Esophagus muscularis mucosa (tissue), 4 donors: ENCODE measurements around the gene CAMK2N2. TPM values are rescaled to one million over a fixed set of nuclear protein-coding genes. Genes with fewer than 3 reads are reported as not detected.

ENCODE experiments used
- DNase-seq: peaks from one replicate; pipeline ENCODE4 v3.0.0-alpha.2; 2017; ENCODE audit errors: extremely low spot score
- H3K27ac ChIP-seq, 4 donors: fragments of 200-600 bp; sonication (generic); replicated peaks in 1 of 4; 1 replicate in 3 of 4; 2 replicates in 1 of 4; pipeline ENCODE4 v1.5.1; 2016 to 2019; ENCODE audit warnings: mild to moderate bottlenecking in 1 of 4
- H3K27me3 ChIP-seq, 4 donors: fragments of 200-600 bp; sonication (generic); one replicate each; pipeline versions ENCODE4 v1.5.1 to v1.6.0; 2016 to 2019
- H3K36me3 ChIP-seq, 4 donors: fragments of 200-600 bp; sonication (generic); one replicate each; pipeline ENCODE4 v1.5.1; 2016 to 2019
- H3K4me1 ChIP-seq, 4 donors: fragments of 200-600 bp; sonication (generic); one replicate each; pipeline ENCODE4 v1.5.1; 2016 to 2019
- H3K4me3 ChIP-seq, 4 donors: fragments of 200-600 bp; sonication (generic); 1 replicate in 2 of 4; 2 replicates in 2 of 4; pipeline ENCODE4 v1.5.1; 2016 to 2019; ENCODE audit warnings: mild to moderate bottlenecking in 4 of 4, moderate library complexity in 1 of 4
- H3K9me3 ChIP-seq, 4 donors: fragments of 200-600 bp; sonication (generic); 1 replicate in 3 of 4; 2 replicates in 1 of 4; pipeline ENCODE4 v1.5.1; 2016 to 2019
- CTCF ChIP-seq, 3 experiments: fragments of 200-600 bp in 2 of 3; fragments of 450-650 bp in 1 of 3; sonication (generic) in 2 of 3; IDR thresholded peaks; one replicate each; pipeline ENCODE4 v1.5.1; 2017 to 2019; ENCODE audit warnings: antibody characterized with exemption in 3 of 3, mild to moderate bottlenecking in 2 of 3, moderate library complexity in 1 of 3
- EP300 ChIP-seq: sonication (generic); formaldehyde crosslinking; IDR thresholded peaks from one replicate; pipeline ENCODE4 v1.6.1; 2017; ENCODE audit warnings: antibody characterized with exemption
- POLR2A ChIP-seq: fragments of 450-650 bp; IDR thresholded peaks from one replicate; pipeline ENCODE4 v1.6.1; 2017; ENCODE audit warnings: antibody characterized with exemption, moderate library complexity, mild to moderate bottlenecking, low read depth
- POLR2AphosphoS5 ChIP-seq, 2 donors: sonication (generic); formaldehyde crosslinking; IDR thresholded peaks; one replicate each; pipeline ENCODE4 v1.6.1; 2017; ENCODE audit warnings: antibody characterized with exemption in 2 of 2
- WGBS: methylation state at CpG from one replicate; pipeline ENCODE4 v1.1.5; 2018; 5-methylcytosine and 5-hydroxymethylcytosine counted together
- intact Hi-C: fragments of 100-400 bp; cut with DNase I; formaldehyde crosslinking; loops from one replicate; pipeline ENCODE4 v1.15.1; 2023
- total RNA-seq, 4 donors: library from RNA; depleted of rRNA; stranded (reverse); fragments of >200 nt; gene quantifications; one replicate each; pipeline versions ENCODE4 v1.1.0 to v1.2.1, GENCODE V29; 2016

CAMK2N2 gene
- total RNA-seq, 4 donors from 2014 or later = not detected

GRCh38 chr3:184259396-184259877 is 1.9 kb downstream of the CAMK2N2 start:
- TF ChIP-seq CTCF (IDR thresholded peaks at IDR 0.05) (no peak), POLR2A (no peak), POLR2AphosphoS5 (IDR thresholded peaks at IDR 0.05) (no peak), EP300 (no peak)
- H3K36me3 ChIP-seq = peaks cover 0 to 8% (median 0%) of the 10 kb centered on the region in 4 donors
- no peak for DNase-seq
- H3K4me3 ChIP-seq = peak overlapping the region; percentile 22 to 63 (median 42)
- H3K27ac ChIP-seq = no peak overlapping the region
- no peaks in the 10 kb centered on the region for H3K9me3 ChIP-seq
- 19% methylated on average over 19 of the region's 28 CpGs for WGBS
- peaks cover 27 to 38% (median 35%) of the 10 kb centered on the region in 4 donors for H3K4me1 ChIP-seq
- intact Hi-C loops = loop anchor here (10.0 kb wide), 1 partner anchor 365 kb away; no protein-coding TSS in a partner anchor
- peaks cover 11 to 72% (median 43%) of the 10 kb centered on the region in 4 donors for H3K27me3 ChIP-seq

- Histone ChIP-seq H3K4me1 (peaks cover 27 to 38% (median 35%) of the 10 kb centered on the region in 4 donors), H3K36me3 (peaks cover 0 to 8% (median 0%) of the 10 kb centered on the region in 4 donors), H3K9me3 (no peaks in the 10 kb centered on the region), H3K27me3 (peaks cover 11 to 67% (median 40%) of the 10 kb centered on the region in 4 donors), H3K4me3 (no peak overlapping the region), H3K27ac (no peak overlapping the region)
- WGBS = 85% methylated on average over 5 of the region's 5 CpGs
- DNase-seq = no peak
- intact Hi-C loops = loop anchor here (10.0 kb wide), 1 partner anchor 364 kb away; no protein-coding TSS in a partner anchor
- TF ChIP-seq EP300 = no peak
- no peak for TF ChIP-seq POLR2AphosphoS5 (IDR thresholded peaks at IDR 0.05)
- TF ChIP-seq CTCF (IDR thresholded peaks at IDR 0.05) = no peak
- no peak for TF ChIP-seq POLR2A
These were observed 2.4 kb downstream of the CAMK2N2 start for GRCh38 chr3:184258926-184259325.

- DNase-seq = no peak
- Histone ChIP-seq H3K4me3 (no peak overlapping the region), H3K27me3 (peaks cover 11 to 51% (median 34%) of the 10 kb centered on the region in 4 donors), H3K27ac (no peak overlapping the region), H3K4me1 (peaks cover 21 to 32% (median 30%) of the 10 kb centered on the region in 4 donors), H3K9me3 (no peaks in the 10 kb centered on the region), H3K36me3 (peaks cover 0 to 8% (median 0%) of the 10 kb centered on the region in 4 donors)
- no peak for TF ChIP-seq POLR2A
- TF ChIP-seq CTCF (IDR thresholded peaks at IDR 0.05) = no peak
- no peak for TF ChIP-seq EP300
- TF ChIP-seq POLR2AphosphoS5 (IDR thresholded peaks at IDR 0.05) = no peak
- intact Hi-C loops = loop anchor here (10.0 kb wide), 1 partner anchor 362 kb away; no protein-coding TSS in a partner anchor
- WGBS = 90% methylated on average over 23 of the region's 23 CpGs
These were observed 4.1 kb downstream of the CAMK2N2 start for GRCh38 chr3:184257083-184257915.

- Histone ChIP-seq H3K27me3 (peaks cover 4 to 32% (median 18%) of the 10 kb centered on the region in 4 donors), H3K4me3 (no peak overlapping the region), H3K27ac (no peak overlapping the region), H3K36me3 (peaks cover 0 to 8% (median 0%) of the 10 kb centered on the region in 4 donors), H3K4me1 (peaks cover 5 to 15% (median 14%) of the 10 kb centered on the region in 4 donors), H3K9me3 (no peaks in the 10 kb centered on the region)
- 95% methylated on average over 3 of the region's 3 CpGs for WGBS
- TF ChIP-seq POLR2A (no peak), EP300 (no peak), CTCF (IDR thresholded peaks at IDR 0.05) (no peak), POLR2AphosphoS5 (IDR thresholded peaks at IDR 0.05) (no peak)
- no peak for DNase-seq
- intact Hi-C loops = loop anchor here (10.0 kb wide), 1 partner anchor 361 kb away; no protein-coding TSS in a partner anchor
These were observed 5.9 kb downstream of the CAMK2N2 start for GRCh38 chr3:184255291-184256039.
